Astrocyte (in vitro differentiated cells and primary cell): ENCODE results near the gene TXLNA. TPM values are rescaled to one million over a fixed set of nuclear protein-coding genes. Genes with fewer than 3 reads are reported as not detected.

ENCODE experiments used
- DNase-seq: peaks from one replicate; pipeline ENCODE4 v3.0.0-alpha.2; 2010; ENCODE audit warnings: low read depth
- FAIRE-seq: peaks from 2 replicates; lab custom pipeline; 2011; peaks lifted over from hg19 to GRCh38; lab: Jason Lieb, UNC
- H2AFZ ChIP-seq: 2 replicates; pipeline ENCODE4 v1.6.0; 2012; ENCODE audit warnings: low read depth, low read length, inconsistent platforms
- H3K27ac ChIP-seq: 2 replicates; pipeline ENCODE4 v1.5.1; 2011; ENCODE audit warnings: low read depth, low read length, inconsistent platforms
- H3K27me3 ChIP-seq: 2 replicates; pipeline ENCODE4 v1.6.0; 2011; ENCODE audit warnings: low read length, inconsistent platforms; ENCODE audit not compliant: insufficient read depth
- H3K36me3 ChIP-seq: 2 replicates; pipeline ENCODE4 v1.5.1; 2011; ENCODE audit warnings: low read length, inconsistent platforms; ENCODE audit not compliant: insufficient read depth
- H3K4me1 ChIP-seq: 2 replicates; pipeline ENCODE4 v1.5.1; 2011; ENCODE audit warnings: low read length, inconsistent platforms; ENCODE audit not compliant: insufficient read depth
- H3K4me2 ChIP-seq: 2 replicates; pipeline ENCODE4 v1.6.0; 2012; ENCODE audit warnings: low read length, inconsistent platforms
- H3K4me3 ChIP-seq: 2 replicates; pipeline ENCODE4 v1.5.1; 2011; ENCODE audit warnings: low read depth, mild to moderate bottlenecking, low read length, inconsistent platforms; ENCODE audit not compliant: insufficient read depth
- H3K79me2 ChIP-seq: 2 replicates; pipeline ENCODE4 v1.6.0; 2012; ENCODE audit warnings: mild to moderate bottlenecking, low read length, inconsistent platforms; ENCODE audit not compliant: insufficient read depth
- H3K9ac ChIP-seq: 2 replicates; pipeline ENCODE4 v1.6.0; 2012; ENCODE audit warnings: mild to moderate bottlenecking, low read length, inconsistent platforms
- H3K9me3 ChIP-seq: 2 replicates; pipeline ENCODE4 v1.5.1; 2012; ENCODE audit warnings: low read depth, mild to moderate bottlenecking, low read length, inconsistent platforms; ENCODE audit not compliant: insufficient read depth
- H4K20me1 ChIP-seq: 2 replicates; pipeline ENCODE4 v1.6.0; 2012; ENCODE audit warnings: low read length, inconsistent platforms; ENCODE audit not compliant: insufficient read depth
- H3K27ac Mint-ChIP-seq: one replicate; pipeline ENCODE4 v1.8.0; 2021; ENCODE audit warnings: mild to moderate bottlenecking, mixed read lengths; ENCODE audit not compliant: unreplicated experiment
- H3K27me3 Mint-ChIP-seq: one replicate; pipeline ENCODE4 v1.8.0; 2021; ENCODE audit warnings: low read depth, mixed read lengths; ENCODE audit not compliant: unreplicated experiment
- H3K36me3 Mint-ChIP-seq: one replicate; pipeline ENCODE4 v1.8.0; 2021; ENCODE audit warnings: low read depth, mixed read lengths; ENCODE audit not compliant: unreplicated experiment
- H3K4me1 Mint-ChIP-seq: one replicate; pipeline ENCODE4 v1.8.0; 2021; ENCODE audit warnings: low read depth, mixed read lengths; ENCODE audit not compliant: unreplicated experiment
- H3K4me3 Mint-ChIP-seq: one replicate; pipeline ENCODE4 v1.8.0; 2021; ENCODE audit warnings: mild to moderate bottlenecking, moderate library complexity, mixed read lengths; ENCODE audit not compliant: unreplicated experiment
- H3K9me3 Mint-ChIP-seq: one replicate; pipeline ENCODE4 v1.8.0; 2021; ENCODE audit warnings: mild to moderate bottlenecking, mixed read lengths; ENCODE audit not compliant: unreplicated experiment
- CTCF ChIP-seq: IDR thresholded peaks from 2 replicates; pipeline ENCODE4 v1.5.1; 2011; ENCODE audit warnings: low read depth, mild to moderate bottlenecking, inconsistent platforms, low read length, moderate library complexity; ENCODE audit not compliant: insufficient read depth
- EZH2 ChIP-seq: IDR thresholded peaks from 2 replicates; pipeline ENCODE4 v1.6.1; 2012; ENCODE audit warnings: mild to moderate bottlenecking, low read length, inconsistent platforms; ENCODE audit not compliant: insufficient read depth
- total RNA-seq: library from RNA; stranded (reverse); gene quantifications from 2 replicates; pipeline ENCODE4 v1.2.1, GENCODE V29; 2021

TXLNA gene
- total RNA-seq, 1 donor from 2014 or later: 65.8 TPM

- H3K4me1 ChIP-seq: peaks cover 16% of the 10 kb centered on the region
- H3K27ac Mint-ChIP-seq: no peak overlapping the region
- H3K4me3 Mint-ChIP-seq: peak overlapping the region; percentile 85
- peak overlapping the region; percentile 85 for H2AFZ ChIP-seq
- H3K27me3 Mint-ChIP-seq: no peaks in the 10 kb centered on the region
- no peaks in the 10 kb centered on the region for H3K36me3 ChIP-seq
- H3K9me3 ChIP-seq: no peaks in the 10 kb centered on the region
- H3K27me3 ChIP-seq: no peaks in the 10 kb centered on the region
- H3K36me3 Mint-ChIP-seq: peaks cover 2% of the 10 kb centered on the region
- H3K4me1 Mint-ChIP-seq: peaks cover 10% of the 10 kb centered on the region
- no peak for FAIRE-seq
- no peaks in the 10 kb centered on the region for H3K9me3 Mint-ChIP-seq
- no peaks in the 10 kb centered on the region for H4K20me1 ChIP-seq
- H3K4me3 ChIP-seq: peak overlapping the region; percentile 70
- H3K4me2 ChIP-seq: peak overlapping the region; percentile 95
- TF ChIP-seq CTCF: no peak
- no peak for TF ChIP-seq EZH2
- DNase-seq: no peak
- H3K27ac ChIP-seq: peak overlapping the region; percentile 55
- H3K79me2 ChIP-seq: peaks cover 6% of the 10 kb centered on the region
- peak overlapping the region; percentile 91 for H3K9ac ChIP-seq
Observed at GRCh38 chr1:32204943-32205361, 25.5 kb downstream of the TXLNA start.

- Histone ChIP-seq H3K4me1 (peaks cover 13% of the 10 kb centered on the region), H3K36me3 (no peaks in the 10 kb centered on the region), H4K20me1 (no peaks in the 10 kb centered on the region), H3K9ac (peak within 1 kb of the TSS; percentile 91), H2AFZ (peak within 1 kb of the TSS; percentile 85), H3K9me3 (no peaks in the 10 kb centered on the region), H3K27ac (peak within 1 kb of the TSS; percentile 55), H3K4me3 (peak within 1 kb of the TSS; percentile 70), H3K79me2 (peaks cover 6% of the 10 kb centered on the region), H3K4me2 (peak within 1 kb of the TSS; percentile 95), H3K27me3 (no peaks in the 10 kb centered on the region)
- Mint-ChIP-seq H3K4me1 (peaks cover 6% of the 10 kb centered on the region), H3K9me3 (no peaks in the 10 kb centered on the region), H3K27ac (peak within 1 kb of the TSS; percentile 12), H3K27me3 (no peaks in the 10 kb centered on the region), H3K36me3 (peaks cover 2% of the 10 kb centered on the region), H3K4me3 (peak within 1 kb of the TSS; percentile 85)
- no peak for FAIRE-seq
- no peak for TF ChIP-seq CTCF
- TF ChIP-seq EZH2: no peak
- peak; percentile 59 for DNase-seq
Observed at GRCh38 chr1:32205401-32206370, 26.2 kb downstream of the TXLNA start, which contains the start of gene IQCC. TSS of gene IQCC (plus strand) at chr1:32205671. CDS start at chr1:32205682, 11 bp downstream.
